IMR-90 (cell line): ENCODE results near the gene MYOM1. TPM values are rescaled to one million over a fixed set of nuclear protein-coding genes. Genes with fewer than 3 reads are reported as not detected.

Source experiments
- ATAC-seq: fragments of 200-7000 bp; cut with Tn5 transposase; 2 replicates; pipeline ENCODE4 v1.9.1; 2020; ENCODE audit warnings: low read depth, mild to moderate bottlenecking, moderate library complexity
- BruUV-seq: library from RNA; stranded (reverse); fragments of 400-500 nt; replicated peaks from 2 replicates; lab custom pipeline; 2021; lab: Mats Ljungman, UMichigan
- CTCF ChIA-PET: fragments of 300-600 bp; formaldehyde crosslinking; extraction: SDS; loops from one replicate; lab custom pipeline; 2021; ENCODE audit warnings: antibody characterized with exemption; lab: Yijun Ruan, JAX
- POLR2A ChIA-PET: fragments of 300-600 bp; sonication (Branson Sonifier 250); formaldehyde crosslinking; loops from one replicate; lab custom pipeline; 2022; ENCODE audit warnings: antibody characterized with exemption; ENCODE audit not compliant: unreplicated experiment; lab: Charles Lee
- DNase-seq: peaks from one replicate; pipeline ENCODE4 v3.0.0; 2013
- H2AFZ ChIP-seq: replicated peaks from 2 replicates; pipeline ENCODE3; 2013; ENCODE audit warnings: low read length, mild to moderate bottlenecking; ENCODE audit not compliant: poor library complexity
- H2AK5ac ChIP-seq: 2 replicates; pipeline ENCODE4 v1.6.1; 2013; ENCODE audit warnings: low read depth, low read length, inconsistent platforms
- H2AK9ac ChIP-seq: replicated peaks from 2 replicates; pipeline ENCODE3; 2013; ENCODE audit warnings: mild to moderate bottlenecking, low read depth, low read length, moderate library complexity; ENCODE audit not compliant: poor library complexity
- H2BK120ac ChIP-seq: 2 replicates; pipeline ENCODE4 v1.6.1; 2013; ENCODE audit warnings: low read depth, low read length, inconsistent platforms
- H2BK15ac ChIP-seq: 3 replicates; pipeline ENCODE4 v1.6.1; 2013; ENCODE audit warnings: low read depth, low read length, inconsistent platforms
- H2BK20ac ChIP-seq: 2 replicates; pipeline ENCODE4 v1.6.1; 2013; ENCODE audit warnings: low read depth, mild to moderate bottlenecking, inconsistent platforms, low read length, moderate library complexity
- H2BK5ac ChIP-seq: 2 replicates; pipeline ENCODE4 v1.6.1; 2013; ENCODE audit warnings: mild to moderate bottlenecking, low read depth, low read length, inconsistent platforms; ENCODE audit not compliant: poor library complexity, severe bottlenecking
- H3K14ac ChIP-seq: replicated peaks from 2 replicates; pipeline ENCODE4 v1.6.1; 2013; ENCODE audit warnings: low read depth, low read length, inconsistent platforms
- H3K18ac ChIP-seq: 2 replicates; pipeline ENCODE4 v1.6.1; 2013; ENCODE audit warnings: low read depth, low read length, control low read depth
- H3K23ac ChIP-seq: 2 replicates; pipeline ENCODE4 v1.6.1; 2013; ENCODE audit warnings: low read depth, low read length, inconsistent platforms
- H3K27ac ChIP-seq: 2 replicates; pipeline ENCODE4 v1.5.1; 2013; ENCODE audit warnings: mild to moderate bottlenecking, control low read depth, low read length; ENCODE audit not compliant: insufficient read depth
- H3K27me3 ChIP-seq: 2 replicates; pipeline ENCODE4 v1.6.1; 2013; ENCODE audit warnings: low read length; ENCODE audit not compliant: control insufficient read depth, insufficient read depth
- H3K36me3 ChIP-seq: 2 replicates; pipeline ENCODE4 v1.6.1; 2013; ENCODE audit warnings: low read length, mixed read lengths; ENCODE audit not compliant: control insufficient read depth, insufficient read depth
- H3K4ac ChIP-seq: 2 replicates; pipeline ENCODE4 v1.6.1; 2013; ENCODE audit warnings: low read depth, low read length, inconsistent platforms
- H3K4me1 ChIP-seq: 2 replicates; pipeline ENCODE4 v1.6.1; 2013; ENCODE audit warnings: low read length, mixed read lengths; ENCODE audit not compliant: control insufficient read depth, insufficient read depth
- H3K4me2 ChIP-seq: 2 replicates; pipeline ENCODE4 v1.6.1; 2013; ENCODE audit warnings: low read depth, mild to moderate bottlenecking, control low read depth, low read length, moderate library complexity
- H3K4me3 ChIP-seq: 2 replicates; pipeline ENCODE4 v1.5.1; 2013; ENCODE audit warnings: low read depth, mild to moderate bottlenecking, control low read depth, low read length, moderate library complexity; ENCODE audit not compliant: insufficient read depth
- H3K56ac ChIP-seq: 2 replicates; pipeline ENCODE4 v1.6.1; 2013; ENCODE audit warnings: low read length, inconsistent platforms; ENCODE audit not compliant: insufficient read depth; ENCODE audit errors: extremely low read depth
- H3K79me1 ChIP-seq, 2 experiments: 2 replicates each; pipeline ENCODE4 v1.6.1; 2013; ENCODE audit warnings: low read length in 2 of 2, inconsistent platforms in 1 of 2, low read depth in 1 of 2
- H3K9ac ChIP-seq: 2 replicates; pipeline ENCODE4 v1.6.1; 2013; ENCODE audit warnings: low read depth, low read length, control low read depth
- H3K9me1 ChIP-seq: 2 replicates; pipeline ENCODE4 v1.6.1; 2013; ENCODE audit warnings: low read length, inconsistent platforms; ENCODE audit not compliant: insufficient read depth
- H3K9me3 ChIP-seq: 2 replicates; pipeline ENCODE4 v1.6.1; 2013; ENCODE audit warnings: low read length; ENCODE audit not compliant: control insufficient read depth, insufficient read depth
- H4K20me1 ChIP-seq: 2 replicates; pipeline ENCODE4 v1.6.1; 2013; ENCODE audit warnings: low read length, inconsistent platforms; ENCODE audit not compliant: insufficient read depth
- H4K5ac ChIP-seq: 2 replicates; pipeline ENCODE4 v1.6.1; 2013; ENCODE audit warnings: mild to moderate bottlenecking, low read depth, low read length, control low read depth
- H4K8ac ChIP-seq, 2 experiments: 2 replicates each; pipeline ENCODE4 v1.6.1; 2013; ENCODE audit warnings: low read depth in 2 of 2, low read length in 2 of 2, control low read depth in 1 of 2, inconsistent platforms in 1 of 2
- H4K91ac ChIP-seq: 2 replicates; pipeline ENCODE4 v1.6.1; 2013; ENCODE audit warnings: low read depth, low read length, inconsistent platforms; ENCODE audit not compliant: insufficient read depth
- BHLHE40 ChIP-seq: fragments of 150-350 bp; IDR thresholded peaks from 2 replicates; pipeline ENCODE4 v1.6.1; 2016; ENCODE audit warnings: mild to moderate bottlenecking, low read depth, low read length
- CEBPB ChIP-seq: IDR thresholded peaks from 2 replicates; pipeline ENCODE4 v1.6.1; 2012; ENCODE audit warnings: low read depth, low read length, improper control_type of control experiment
- CHD1 ChIP-seq: IDR thresholded peaks from 2 replicates; pipeline ENCODE4 v1.6.1; 2012; ENCODE audit warnings: low read depth, low read length, improper control_type of control experiment
- CTCF ChIP-seq: conservative IDR thresholded peaks from 2 replicates; pipeline ENCODE4 v1.5.1; 2012; ENCODE audit warnings: mild to moderate bottlenecking, low read depth, low read length, improper control_type of control experiment
- ELK1 ChIP-seq: fragments of 150-350 bp; IDR thresholded peaks from 2 replicates; pipeline ENCODE4 v1.6.1; 2016; ENCODE audit warnings: low read depth, mild to moderate bottlenecking, low read length, moderate library complexity, borderline replicate concordance
- FOS ChIP-seq: fragments of 150-350 bp; IDR thresholded peaks from 2 replicates; pipeline ENCODE4 v1.6.1; 2016; ENCODE audit warnings: low read depth, low read length
- MAFK ChIP-seq: IDR thresholded peaks from 2 replicates; pipeline ENCODE4 v1.6.1; 2012; ENCODE audit warnings: low read depth, low read length, improper control_type of control experiment
- MAZ ChIP-seq: IDR thresholded peaks from 2 replicates; pipeline ENCODE4 v1.6.1; 2012; ENCODE audit warnings: low read depth, mild to moderate bottlenecking, low read length, improper control_type of control experiment, moderate library complexity, borderline replicate concordance
- MXI1 ChIP-seq: IDR thresholded peaks from 2 replicates; pipeline ENCODE4 v1.6.1; 2012; ENCODE audit warnings: low read depth, mild to moderate bottlenecking, low read length, moderate library complexity, borderline replicate concordance
- NFE2L2 ChIP-seq: fragments of 150-350 bp; IDR thresholded peaks from 2 replicates; pipeline ENCODE4 v1.6.1; 2016; ENCODE audit warnings: low read depth, mild to moderate bottlenecking, low read length
- POLR2A ChIP-seq: IDR thresholded peaks from 2 replicates; pipeline ENCODE4 v1.6.1; 2012; ENCODE audit warnings: mild to moderate bottlenecking, low read depth, low read length
- RAD21 ChIP-seq: IDR thresholded peaks from 2 replicates; pipeline ENCODE4 v1.6.1; 2012; ENCODE audit warnings: low read length, improper control_type of control experiment
- RCOR1 ChIP-seq: IDR thresholded peaks from 2 replicates; pipeline ENCODE4 v1.6.1; 2012; ENCODE audit warnings: mild to moderate bottlenecking, low read length, improper control_type of control experiment; ENCODE audit not compliant: insufficient replicate concordance
- RFX5 ChIP-seq: IDR thresholded peaks from 2 replicates; pipeline ENCODE4 v1.8.0; 2012; ENCODE audit warnings: low read depth, mild to moderate bottlenecking, low read length, moderate library complexity
- SMC3 ChIP-seq: fragments of 150-350 bp; IDR thresholded peaks from 2 replicates; pipeline ENCODE4 v1.6.1; 2016; ENCODE audit warnings: low read depth, mild to moderate bottlenecking, antibody characterized with exemption, low read length, moderate library complexity
- WGBS, 2 experiments: methylation state at CpG; one replicate each; pipeline versions ENCODE4 v1.1.5 to v1.1.7; 2013; ENCODE audit warnings: missing lambda C conversion rate in 2 of 2; ENCODE audit not compliant: insufficient read length in 1 of 2; ENCODE audit errors: extremely low coverage in 2 of 2; 5-methylcytosine and 5-hydroxymethylcytosine counted together
- dilution Hi-C: fragments of 300-500 bp; cut with HindIII; formaldehyde crosslinking; loops from one replicate; pipeline ENCODE4 v1.14.3; 2018; ENCODE audit warnings: low sequenced_read_pairs; ENCODE audit not compliant: unreplicated experiment
- in situ Hi-C: fragments of 300-500 bp; cut with MboI; formaldehyde crosslinking; loops from 3 replicates; pipeline ENCODE4 v1.14.3; 2019; ENCODE audit warnings: low sequenced_read_pairs, inconsistent platforms, mixed read lengths
- intact Hi-C: fragments of 100-400 bp; cut with micrococcal nuclease; formaldehyde crosslinking; loops from 2 replicates; pipeline ENCODE4 v1.10.0; 2022
- polyA plus RNA-seq, 3 experiments: library from polyadenylated mRNA; depleted of rRNA; stranded (reverse); fragments of >200 nt; gene quantifications; 2 replicates each; pipeline ENCODE4 v1.2.3, GENCODE V29; 2012; ENCODE audit warnings: low replicate concordance in 1 of 3
- total RNA-seq: library from RNA; depleted of rRNA; stranded (reverse); fragments of >200 nt; gene quantifications from 2 replicates; pipeline ENCODE4 v1.2.3, GENCODE V29; 2012
- TF ChIP-seq, protein P1 (sequence below): fragments of 150-350 bp; IDR thresholded peaks from 2 replicates; pipeline ENCODE4 v1.6.1; 2017; ENCODE audit warnings: mild to moderate bottlenecking, antibody characterized with exemption, low read length, low read depth

MYOM1 gene
- total and polyA plus RNA-seq, 2 of the 4 experiments (the other 2 are of a cell fraction) = under 0.01 to 0.10 TPM

DNA sequence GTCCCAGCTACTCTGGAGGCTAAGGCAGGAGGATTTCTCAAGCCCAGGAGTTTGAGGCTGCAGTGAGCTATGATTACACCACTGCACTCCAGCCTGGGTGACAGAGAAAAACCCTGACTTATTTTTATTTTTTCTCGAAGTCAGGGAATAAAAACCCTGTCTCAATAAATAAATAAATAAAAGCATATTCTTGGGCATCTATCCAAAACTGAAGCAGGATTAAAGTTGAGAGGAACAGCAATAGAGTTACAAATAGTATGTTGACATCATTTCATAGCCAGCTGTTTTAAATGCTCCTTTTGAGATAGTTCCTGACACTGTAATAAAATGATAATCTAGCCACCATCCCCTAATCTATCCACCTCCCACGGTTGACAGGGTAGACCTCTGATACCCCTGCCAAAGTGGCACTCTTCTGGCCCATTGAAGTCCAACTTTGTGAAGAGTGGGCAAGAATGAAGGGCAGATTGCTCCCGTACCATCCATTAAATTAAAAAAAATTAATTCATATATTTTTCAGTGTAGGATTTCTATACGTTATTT lies 164.5 kb downstream of the MYOM1 start:
- no peak overlapping the region for H2BK120ac ChIP-seq
- intact Hi-C loops = no loop called here
- no peaks in the 10 kb centered on the region for H3K79me1 ChIP-seq
- TF ChIP-seq MAFK (no peak), CEBPB (no peak), RFX5 (no peak), CTCF (no peak), NFE2L2 (no peak), SMC3 (no peak), MAZ (no peak), RAD21 (no peak), RCOR1 (no peak), BHLHE40 (no peak), MXI1 (no peak), POLR2A (no peak), ELK1 (no peak), CHD1 (no peak), FOS (no peak)
- TF ChIP-seq, protein P1, sequence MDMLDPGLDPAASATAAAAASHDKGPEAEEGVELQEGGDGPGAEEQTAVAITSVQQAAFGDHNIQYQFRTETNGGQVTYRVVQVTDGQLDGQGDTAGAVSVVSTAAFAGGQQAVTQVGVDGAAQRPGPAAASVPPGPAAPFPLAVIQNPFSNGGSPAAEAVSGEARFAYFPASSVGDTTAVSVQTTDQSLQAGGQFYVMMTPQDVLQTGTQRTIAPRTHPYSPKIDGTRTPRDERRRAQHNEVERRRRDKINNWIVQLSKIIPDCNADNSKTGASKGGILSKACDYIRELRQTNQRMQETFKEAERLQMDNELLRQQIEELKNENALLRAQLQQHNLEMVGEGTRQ = no peak
- no peaks in the 10 kb centered on the region for H3K4me1 ChIP-seq
- H3K18ac ChIP-seq = no peak overlapping the region
- peaks cover 10% of the 10 kb centered on the region for H3K27me3 ChIP-seq
- no peaks in the 10 kb centered on the region for H3K36me3 ChIP-seq
- no TSS peak for BruUV-seq
- no peak overlapping the region for H3K27ac ChIP-seq
- H3K4ac ChIP-seq = no peak overlapping the region
- CTCF ChIA-PET = no interaction called here
- no peak overlapping the region for H2AK5ac ChIP-seq
- H2BK5ac ChIP-seq = no peak overlapping the region
- WGBS, 2 experiments = no CpG with 5 or more reads among the region's 4 CpGs
- in situ Hi-C loops = no loop called here
- H4K91ac ChIP-seq = no peak overlapping the region
- H4K8ac ChIP-seq = no peak overlapping the region
- dilution Hi-C loops = no loop called here
- ATAC-seq (no peak), DNase-seq (no peak)
- H3K56ac ChIP-seq = no peak overlapping the region
- H3K9ac ChIP-seq = no peak overlapping the region
- no peak overlapping the region for H3K4me3 ChIP-seq
- no peak overlapping the region for H2AFZ ChIP-seq
- POLR2A ChIA-PET = no interaction called here
- H2AK9ac ChIP-seq = no peak overlapping the region
- H3K9me1 ChIP-seq = peaks cover 5% of the 10 kb centered on the region; the same call in 1 of the 2 replicates
- H3K9me3 ChIP-seq = peaks cover 5% of the 10 kb centered on the region; the same call in 1 of the 2 replicates
- H3K4me2 ChIP-seq = no peak overlapping the region
- H3K14ac ChIP-seq = no peak overlapping the region
- H2BK20ac ChIP-seq = no peak overlapping the region
- H3K23ac ChIP-seq = no peak overlapping the region
- H4K20me1 ChIP-seq = no peaks in the 10 kb centered on the region
- H2BK15ac ChIP-seq = no peak overlapping the region
- no peak overlapping the region for H4K5ac ChIP-seq
